ENCODE measurements around the gene LSM2. TPM values are rescaled to one million over a fixed set of nuclear protein-coding genes. Genes with fewer than 3 reads are reported as not detected.
A peak's percentile ranks its signal among the peaks of the same experiment; 100 is the strongest.
"Not testable (repeated sequence)": the region's sequence is repeated elsewhere in the genome, so short reads cannot be mapped to it uniquely, and the experiment has no call there.

Gene LSM2
- 25.7 TPM for total RNA-seq
- long read RNA-seq, transcript LSM2-208 (5 exons, 876 nt): major isoform, 11 of 12 reads
- long read RNA-seq, partial matches to known transcripts: 0 of 12 reads
- long read RNA-seq, other reads (novel, unspliced or antisense): 1 of 12 reads

DNA sequence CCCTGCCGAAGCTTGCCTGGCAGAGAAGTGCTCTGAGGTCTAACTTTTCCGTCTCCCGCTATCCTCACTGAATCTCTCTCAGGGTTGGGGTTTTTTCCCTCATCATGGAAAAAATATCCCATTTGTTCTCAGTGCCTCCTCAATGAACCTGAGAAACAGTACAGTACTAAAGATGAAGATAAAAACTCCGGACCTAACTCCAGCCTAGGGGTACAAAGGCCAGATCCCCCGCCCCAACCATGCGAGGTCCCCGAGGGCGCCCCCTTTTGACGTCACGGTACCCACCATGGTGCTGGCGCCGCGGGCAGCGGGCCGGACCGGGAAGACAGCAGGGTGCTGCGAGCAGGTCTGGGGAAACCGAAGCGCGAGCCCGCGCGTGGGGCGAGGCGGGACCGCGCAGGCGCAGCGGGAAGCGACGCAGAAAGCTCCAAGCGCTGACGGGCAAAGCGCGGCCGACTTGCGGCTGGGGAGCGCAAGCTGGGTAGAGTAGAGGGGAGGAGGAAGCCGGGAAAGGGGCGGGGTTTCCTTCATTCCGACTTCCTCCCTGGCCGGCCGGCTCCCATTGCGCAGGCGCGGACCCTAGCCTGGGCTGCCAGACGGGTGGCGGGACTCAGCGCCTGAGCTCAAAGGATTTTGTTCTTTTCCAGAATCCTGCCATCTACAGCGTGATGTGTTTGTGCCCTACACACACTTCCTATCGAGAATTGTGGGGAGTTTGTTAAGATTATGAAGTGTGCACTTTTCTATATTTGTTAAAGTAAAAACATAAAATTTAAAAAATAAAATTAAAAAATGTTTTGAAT is at the start of gene LSM2:
Gene LSM2, minus strand, starts transcription at position 497 of the 803 bp plus-strand sequence. Its CDS starts 209 bp downstream, at position 288.
- DNase-seq (ENCODE audit: low spot score): peak; percentile 99

DNA sequence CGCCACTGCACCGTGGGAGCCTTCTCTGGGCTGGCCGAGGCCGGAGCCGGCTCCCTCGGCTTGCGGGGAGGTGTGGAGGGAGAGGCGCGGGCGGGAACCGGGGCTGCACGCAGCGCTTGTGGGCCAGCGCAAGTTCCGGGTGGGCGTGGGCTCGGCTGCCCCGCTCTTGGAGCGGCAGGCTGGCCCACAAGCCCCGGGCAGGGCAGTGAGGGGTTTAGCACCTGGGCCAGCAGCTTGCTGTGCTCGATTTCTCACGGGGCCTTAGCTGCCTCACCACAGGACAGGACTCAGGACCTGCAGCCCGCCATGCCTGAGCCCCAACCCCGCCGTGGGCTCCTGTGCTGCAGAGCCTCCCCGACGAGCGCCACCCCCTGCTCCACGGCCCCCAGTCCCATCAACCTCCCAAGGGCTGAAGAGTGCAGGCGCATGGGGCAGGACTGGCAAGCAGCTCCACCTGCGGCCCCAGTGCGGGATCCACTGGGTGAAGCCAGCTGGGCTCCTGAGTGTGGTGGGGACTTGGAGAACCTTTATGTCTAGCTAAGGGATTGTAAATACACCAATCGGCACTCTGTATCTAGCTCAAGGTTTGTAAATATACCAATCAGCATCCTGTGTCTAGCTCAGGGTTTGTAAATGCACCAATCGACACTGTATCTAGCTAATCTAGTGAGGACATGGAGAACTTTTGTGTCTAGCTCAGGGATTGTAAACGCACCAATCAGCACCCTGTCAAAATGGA is 45.4 kb upstream of the LSM2 start:
- not testable (repeated sequence) for DNase-seq (ENCODE audit: low spot score)

DNA sequence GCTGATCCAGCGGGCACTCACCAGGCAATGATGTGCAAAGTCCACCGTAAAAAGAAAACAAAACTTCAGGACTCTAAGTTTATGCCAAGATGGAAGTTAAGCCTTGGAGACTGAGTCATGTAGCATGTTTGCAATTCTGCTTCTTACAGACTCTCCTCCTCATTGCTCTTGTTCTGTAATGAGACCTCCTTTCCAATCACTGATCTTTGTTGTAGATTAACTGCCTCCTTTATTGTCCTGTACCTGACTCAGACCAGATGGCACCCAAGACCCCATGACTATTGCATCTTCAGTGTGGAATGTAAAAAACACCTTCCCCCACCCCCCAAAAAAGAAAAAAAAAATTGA is 44.7 kb upstream of the LSM2 start:
- no peak for DNase-seq (ENCODE audit: low spot score)

DNA sequence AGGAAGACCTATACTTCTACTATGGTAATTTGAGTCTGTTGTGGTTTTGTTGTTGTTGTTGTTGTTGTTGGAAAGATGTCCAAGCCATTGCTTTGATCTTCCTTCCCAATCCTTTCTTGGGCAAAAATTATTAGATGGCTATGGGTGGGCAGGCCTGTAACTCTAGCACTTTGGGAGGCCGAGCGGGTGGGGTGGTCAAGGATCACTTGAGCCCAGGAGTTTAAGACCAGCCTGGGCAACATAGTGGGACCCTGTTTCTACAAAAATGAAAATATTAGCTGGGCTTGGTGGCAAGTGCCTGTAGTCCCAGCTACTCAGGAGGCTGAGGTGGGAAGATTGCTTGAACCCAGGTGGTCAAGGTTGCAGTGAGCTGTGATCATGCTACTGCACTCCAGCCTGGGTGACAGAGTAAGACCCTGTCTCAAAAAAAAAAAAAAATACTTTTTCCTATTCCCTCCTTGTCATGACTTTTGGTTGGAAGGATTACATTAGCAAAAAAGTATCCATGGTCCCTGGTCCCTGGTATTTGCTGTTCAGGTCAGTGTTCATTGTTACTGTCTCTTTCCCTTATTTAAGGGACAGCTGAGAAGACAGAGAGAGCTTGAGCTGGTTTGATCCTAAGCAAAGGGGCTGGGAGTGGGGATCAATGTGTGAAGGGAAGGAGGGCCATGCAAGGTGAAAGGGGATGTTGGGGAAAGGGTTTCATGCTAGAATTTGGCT is 44.2 kb upstream of the LSM2 start:
- no peak for DNase-seq (ENCODE audit: low spot score)

DNA sequence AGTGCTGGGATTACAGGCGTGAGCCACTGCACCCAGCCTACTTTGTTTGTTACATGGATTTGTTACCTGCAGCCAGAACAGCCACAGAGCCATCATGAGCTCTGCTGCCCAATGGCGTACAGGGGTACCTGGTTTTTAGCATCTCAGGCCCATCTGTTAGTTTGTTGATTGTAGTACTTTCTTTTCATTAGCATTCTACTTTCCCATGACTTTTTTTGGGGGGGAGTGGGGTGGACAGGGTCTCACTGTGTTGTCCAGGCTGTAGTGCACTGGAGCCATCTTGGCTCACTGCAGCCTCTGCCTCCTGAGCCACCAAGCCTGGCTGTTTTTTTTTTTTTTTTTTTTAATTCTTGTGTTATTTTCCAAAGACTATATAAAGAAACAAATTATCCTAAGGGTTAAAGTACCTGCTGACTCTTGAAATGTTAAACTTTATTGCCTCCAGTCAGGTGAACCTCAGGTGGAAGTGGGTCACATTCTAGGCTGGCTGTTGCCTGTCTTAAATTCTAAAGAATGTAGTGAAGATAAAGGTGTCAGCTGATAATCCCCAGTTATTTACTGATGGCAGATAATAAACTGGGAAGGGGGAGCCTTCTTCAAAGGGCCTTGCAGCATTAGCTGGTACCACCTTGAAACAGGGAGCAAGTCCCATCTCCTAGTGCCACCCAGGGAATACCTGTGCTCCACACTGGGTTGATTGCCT is 40.7 kb upstream of the LSM2 start:
- no peak for DNase-seq (ENCODE audit: low spot score)

DNA sequence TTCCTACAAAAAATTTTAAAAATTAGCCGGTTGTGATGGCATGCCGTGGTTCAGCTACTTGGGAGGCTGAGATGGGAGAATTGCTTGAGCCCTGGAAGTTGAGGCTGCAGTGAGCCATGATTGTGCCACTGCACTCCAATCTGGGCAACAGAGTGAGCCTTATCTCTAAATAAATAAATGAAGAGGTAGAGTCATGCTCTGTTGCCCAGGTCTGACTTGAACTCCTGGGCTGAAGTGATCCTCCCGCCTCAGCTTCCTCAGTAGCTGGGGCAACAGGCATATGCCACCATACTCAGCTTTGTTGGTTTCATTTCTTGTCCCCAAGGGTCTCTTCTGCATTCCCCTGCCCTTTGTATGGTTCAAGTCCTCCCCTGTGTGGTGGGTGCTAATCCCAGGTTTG is 37.7 kb upstream of the LSM2 start:
- DNase-seq (ENCODE audit: low spot score): no peak

DNA sequence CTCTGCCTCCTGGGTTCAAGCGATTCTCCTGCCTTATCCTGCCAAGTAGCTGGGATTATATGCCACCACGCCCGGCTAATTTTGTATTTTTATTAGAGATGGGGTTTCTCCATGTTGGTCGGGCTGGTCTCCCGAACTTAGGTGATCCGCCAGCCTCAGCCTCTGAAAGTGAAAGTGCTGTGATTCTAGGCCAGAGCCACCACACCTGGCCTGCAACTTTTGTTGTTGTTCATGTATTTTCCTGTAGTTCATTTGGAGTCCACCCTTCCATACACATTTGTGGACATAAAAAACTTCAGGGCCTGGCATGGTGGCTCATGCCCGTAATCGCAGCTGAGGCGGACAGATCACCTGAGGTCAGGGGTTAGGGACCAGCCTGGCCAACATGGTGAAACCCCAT is 35.3 kb upstream of the LSM2 start:
- DNase-seq (ENCODE audit: low spot score): no peak

DNA sequence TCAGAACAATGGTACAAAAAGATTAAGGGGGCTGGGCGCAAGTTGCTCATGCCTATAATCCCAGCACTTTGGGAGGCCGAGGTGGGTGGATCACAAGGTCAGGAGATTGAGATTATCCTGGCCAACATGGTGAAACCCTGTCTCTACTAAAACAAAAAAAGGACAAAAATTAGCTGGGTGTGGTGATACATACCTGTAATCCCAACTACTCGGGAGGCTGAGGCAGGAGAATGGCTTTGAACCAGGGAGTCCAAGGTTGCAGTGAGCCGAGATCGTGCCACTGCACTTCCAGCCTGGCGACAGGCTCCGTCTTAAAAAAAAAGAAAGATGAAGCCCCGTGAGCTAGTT is 33.0 kb upstream of the LSM2 start:
- DNase-seq (ENCODE audit: low spot score): not testable (repeated sequence)

DNA sequence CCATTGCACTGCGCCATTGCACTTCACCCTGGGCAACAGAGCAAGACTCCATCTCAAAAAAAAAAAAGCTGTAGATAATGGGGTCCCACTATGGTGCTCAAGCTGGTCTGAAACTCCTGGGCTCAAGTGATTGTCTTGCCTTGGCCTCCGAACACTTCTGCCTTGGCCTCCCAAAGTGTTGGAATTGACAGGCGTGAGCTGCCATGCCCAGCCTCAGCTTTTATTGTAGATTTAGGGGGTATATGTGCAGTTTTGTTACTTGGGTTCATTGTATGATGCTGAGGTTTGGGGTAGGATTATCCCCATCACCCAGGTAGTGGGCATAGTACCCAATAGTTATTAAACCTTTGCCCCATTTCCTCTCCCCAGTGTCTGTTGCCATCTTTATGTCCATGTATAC is 32.2 kb upstream of the LSM2 start:
- DNase-seq (ENCODE audit: low spot score): no peak

DNA sequence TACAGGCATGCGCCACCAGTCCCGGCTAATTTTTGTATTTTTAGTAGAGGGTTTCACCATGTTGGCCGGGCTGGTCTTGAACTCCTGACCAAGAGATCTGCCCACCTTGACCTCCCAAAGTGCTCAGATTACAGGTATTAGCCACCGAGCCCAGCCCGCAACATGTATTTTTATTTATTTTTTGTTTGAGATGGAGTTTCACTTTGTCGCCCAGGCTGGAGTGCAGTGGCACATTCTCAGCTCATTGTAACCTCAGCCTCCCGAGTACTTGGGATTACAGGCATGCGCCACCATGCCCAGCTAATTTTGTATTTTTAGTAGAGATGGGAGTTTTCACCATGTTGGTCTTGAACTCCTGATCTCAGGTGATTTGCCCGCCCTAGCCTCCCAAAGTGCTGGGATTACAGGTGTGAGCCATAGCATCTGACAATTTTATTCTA is 31.4 kb upstream of the LSM2 start:
- not testable (repeated sequence) for DNase-seq (ENCODE audit: low spot score)

DNA sequence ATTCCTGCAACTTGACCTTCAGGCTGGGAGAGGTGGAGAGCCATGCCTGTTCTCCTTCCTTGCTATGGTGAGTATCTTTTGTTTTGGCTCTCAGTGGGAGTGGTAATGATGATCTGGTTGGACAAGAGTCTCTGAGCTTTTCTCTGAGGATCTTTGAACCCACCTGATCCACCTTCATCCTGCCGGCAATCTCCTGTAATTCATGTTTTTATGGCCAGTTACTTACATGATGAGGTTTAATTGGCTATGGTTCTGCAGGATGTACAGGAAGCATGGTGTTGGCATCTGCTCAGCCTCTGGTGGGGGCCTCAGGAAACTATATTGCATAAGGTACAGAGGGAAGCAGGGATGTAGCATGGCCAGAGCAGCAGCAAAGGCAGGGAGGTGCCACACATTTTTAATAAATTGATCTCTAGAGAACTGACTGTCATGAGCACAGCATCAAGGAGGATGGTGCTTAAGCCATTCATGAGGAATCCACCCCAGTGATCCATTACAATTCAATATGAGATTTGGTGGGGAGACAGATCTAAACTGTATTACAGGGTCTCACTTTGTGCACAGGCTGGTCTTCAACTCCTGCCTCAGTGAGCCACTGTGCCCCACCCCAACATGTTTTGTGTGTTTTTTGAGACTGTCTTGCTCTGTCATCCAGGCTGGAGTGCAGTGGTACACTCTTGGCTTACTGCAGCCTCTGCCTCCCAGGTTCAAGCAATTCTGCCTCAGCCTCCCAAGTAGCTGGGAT is 30.8 kb upstream of the LSM2 start:
- DNase-seq (ENCODE audit: low spot score): no peak

DNA sequence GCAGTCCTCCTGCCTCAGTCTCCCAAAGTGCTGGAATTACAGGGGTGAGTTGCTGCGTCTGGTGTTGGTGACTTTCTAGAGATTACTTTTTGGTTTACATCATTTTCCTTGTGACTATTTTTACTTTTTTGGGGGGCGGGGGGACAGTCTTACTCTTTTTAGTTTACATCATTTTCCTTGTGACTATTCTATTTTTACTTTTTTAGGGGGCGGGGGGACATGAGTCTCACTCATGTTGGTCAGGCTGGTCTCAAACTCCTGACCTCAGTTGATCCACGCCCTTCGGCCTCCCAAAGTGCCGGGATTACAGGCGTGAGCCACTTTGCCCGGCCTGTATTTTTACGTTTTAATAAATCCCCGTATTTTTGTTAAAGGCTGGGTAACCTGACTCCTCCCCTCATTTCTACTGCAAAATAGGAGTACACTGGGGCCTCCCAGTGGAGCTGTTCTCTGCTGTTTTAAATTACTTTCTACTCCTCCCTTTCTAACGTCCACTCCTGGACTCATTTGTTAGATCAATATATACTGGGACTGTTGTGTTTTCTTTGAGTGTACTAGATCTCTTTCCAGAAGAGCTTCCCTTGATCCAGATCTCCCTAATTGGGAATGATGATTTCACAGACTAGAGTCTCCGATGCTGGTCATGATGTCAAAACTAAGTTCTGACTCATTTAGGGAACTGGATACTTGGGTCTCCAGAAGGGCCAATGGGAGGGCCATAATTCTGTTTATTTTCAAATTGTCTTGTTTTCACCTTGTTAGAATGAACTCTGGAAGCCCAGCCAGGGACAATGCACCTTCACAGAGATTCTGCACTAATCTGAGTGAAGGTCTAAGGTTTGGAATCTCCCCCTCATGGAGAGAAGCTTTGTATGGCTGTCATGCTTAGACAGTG is 30.0 kb upstream of the LSM2 start:
- DNase-seq (ENCODE audit: low spot score): no peak

DNA sequence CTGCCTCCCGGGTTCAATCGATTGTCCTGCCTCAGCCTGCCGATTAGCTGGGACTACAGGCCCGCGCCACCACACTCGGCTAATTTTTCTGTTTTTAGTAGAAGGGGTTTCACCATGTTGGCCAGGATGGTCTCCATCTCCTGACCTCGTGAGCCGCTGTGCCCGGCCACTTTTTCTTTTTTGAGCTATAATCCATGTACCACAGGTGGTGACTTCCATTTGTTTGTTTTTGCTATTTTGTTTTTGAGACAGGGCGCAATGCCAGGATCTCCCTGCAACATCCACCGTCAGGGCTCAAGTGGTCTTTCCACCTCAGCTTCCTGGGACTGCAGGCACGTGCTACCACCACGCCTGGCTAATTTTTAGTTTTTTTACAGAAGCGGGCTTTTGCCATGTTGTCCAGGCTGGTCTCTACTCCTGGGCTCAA is 29.3 kb upstream of the LSM2 start:
- no peak for DNase-seq (ENCODE audit: low spot score)

DNA sequence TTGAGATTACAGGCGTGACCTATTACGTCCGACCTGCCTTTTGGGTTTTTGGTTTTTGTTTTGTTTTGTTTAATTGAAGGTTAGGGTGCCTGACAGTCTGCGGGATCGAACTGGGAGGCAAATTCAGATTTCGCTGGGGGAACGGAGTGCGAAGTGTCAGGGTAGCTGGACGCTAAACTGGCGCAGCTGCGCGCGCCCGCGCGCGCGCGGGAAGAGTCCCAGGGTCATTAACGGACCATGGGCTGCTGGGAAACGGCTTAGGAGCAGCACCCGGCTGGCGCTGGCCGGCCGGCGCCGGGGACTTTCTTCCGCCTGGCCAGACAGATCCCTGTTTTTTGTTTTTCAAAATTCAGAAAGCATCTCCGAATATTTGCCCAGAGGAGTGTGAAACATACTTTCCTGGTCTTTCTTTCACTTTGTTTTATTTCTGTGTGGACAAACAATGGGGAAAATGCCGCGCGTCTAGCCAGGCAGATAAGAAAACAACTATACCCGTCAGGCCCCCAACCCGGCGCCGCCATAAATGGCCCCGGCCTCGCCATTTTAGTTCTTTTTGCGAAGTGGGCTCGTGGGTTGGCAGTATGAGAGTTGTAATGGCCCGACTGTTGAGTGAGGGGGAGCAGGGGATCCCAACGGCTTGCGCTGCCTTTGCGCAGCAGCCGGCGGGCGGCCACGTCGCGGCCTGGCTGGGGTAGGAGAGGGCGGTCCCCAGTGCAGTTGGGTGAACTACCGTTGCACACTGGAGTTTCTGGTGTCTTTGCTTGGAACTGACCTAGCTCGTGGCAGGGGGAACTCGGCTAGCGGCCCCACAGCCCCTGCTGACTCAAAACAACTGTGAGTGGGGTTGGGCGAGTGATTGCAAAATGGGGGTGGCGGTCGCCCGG is 27.8 kb upstream of the LSM2 start:
- DNase-seq (ENCODE audit: low spot score): peak; percentile 94

DNA sequence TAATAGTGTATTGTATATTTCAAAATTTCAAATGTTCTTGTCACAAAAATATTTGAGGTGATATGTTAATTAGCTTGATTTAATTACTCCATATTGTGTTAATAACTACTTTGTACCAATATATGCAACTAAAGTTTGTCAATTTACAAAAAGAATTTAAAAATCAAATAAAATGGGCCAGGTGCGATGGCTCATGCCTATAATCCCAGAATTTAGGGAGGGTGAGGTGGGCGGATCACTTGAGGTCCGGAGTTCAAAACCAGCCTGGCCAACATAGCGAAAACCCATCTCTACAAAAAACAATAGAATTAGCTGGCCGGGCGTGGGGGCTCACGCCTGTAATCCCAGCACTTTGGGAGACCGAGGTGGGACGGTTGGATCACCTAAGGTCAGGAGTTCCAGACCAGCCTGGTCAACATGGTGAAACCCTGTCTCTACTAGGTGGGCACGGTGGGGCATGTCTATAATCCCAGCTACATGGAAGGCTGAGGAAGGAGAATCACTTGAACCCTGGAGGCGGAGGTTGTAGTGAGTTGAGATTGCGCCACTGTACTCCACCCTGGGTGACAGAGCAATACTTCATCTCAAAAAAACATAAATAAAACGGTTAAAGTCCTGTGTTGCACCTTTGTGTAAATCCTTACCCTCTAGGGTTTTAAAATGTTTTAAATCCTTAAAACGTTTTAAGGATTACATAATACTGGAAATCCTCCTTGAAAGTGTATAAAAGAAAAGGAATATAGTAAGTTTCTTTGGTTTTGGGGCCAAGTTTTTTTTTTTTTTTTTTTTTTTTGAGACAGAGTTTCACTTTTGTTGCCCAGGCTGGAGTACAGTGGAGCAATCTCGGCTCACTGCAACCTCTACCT is 24.8 kb upstream of the LSM2 start:
- DNase-seq (ENCODE audit: low spot score): no peak

DNA sequence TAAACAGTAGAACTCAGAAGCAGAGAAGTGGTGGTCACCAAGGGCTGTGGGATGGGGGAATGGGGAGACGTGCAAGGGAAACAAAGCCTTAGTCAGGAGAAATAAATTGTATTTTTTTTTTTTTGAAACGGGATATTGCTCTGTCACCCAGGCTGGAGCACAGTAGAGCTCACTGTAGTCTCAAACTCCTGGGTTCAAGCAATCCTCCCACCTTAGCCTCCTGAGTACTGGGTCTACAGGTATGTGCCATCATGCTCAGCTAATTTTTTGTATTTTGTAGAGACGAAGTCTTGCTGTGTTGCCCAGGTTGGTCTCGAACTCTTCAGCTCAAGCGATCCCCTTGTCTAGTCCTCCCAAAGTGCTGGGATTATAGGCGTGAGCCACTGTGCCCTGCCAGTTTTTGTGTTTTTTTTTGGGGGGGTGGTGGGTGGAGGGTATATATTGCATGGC is 24.1 kb upstream of the LSM2 start:
- DNase-seq (ENCODE audit: low spot score): no peak

DNA sequence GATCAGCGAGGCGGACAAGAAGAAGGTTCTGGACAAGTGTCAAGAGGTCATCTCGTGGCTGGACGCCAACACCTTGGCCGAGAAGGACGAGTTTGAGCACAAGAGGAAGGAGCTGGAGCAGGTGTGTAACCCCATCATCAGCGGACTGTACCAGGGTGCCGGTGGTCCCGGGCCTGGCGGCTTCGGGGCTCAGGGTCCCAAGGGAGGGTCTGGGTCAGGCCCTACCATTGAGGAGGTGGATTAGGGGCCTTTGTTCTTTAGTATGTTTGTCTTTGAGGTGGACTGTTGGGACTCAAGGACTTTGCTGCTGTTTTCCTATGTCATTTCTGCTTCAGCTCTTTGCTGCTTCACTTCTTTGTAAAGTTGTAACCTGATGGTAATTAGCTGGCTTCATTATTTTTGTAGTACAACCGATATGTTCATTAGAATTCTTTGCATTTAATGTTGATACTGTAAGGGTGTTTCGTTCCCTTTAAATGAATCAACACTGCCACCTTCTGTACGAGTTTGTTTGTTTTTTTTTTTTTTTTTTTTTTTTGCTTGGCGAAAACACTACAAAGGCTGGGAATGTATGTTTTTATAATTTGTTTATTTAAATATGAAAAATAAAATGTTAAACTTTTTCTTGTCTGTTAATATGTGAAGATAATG is 23.0 kb upstream of the LSM2 start:
- DNase-seq (ENCODE audit: low spot score): no peak

All from mesenteric fat pad (tissue), 1 donor.